Fibroblast of villous mesenchyme (primary cell): ENCODE results near the gene FXR2. TPM values are rescaled to one million over a fixed set of nuclear protein-coding genes. Genes with fewer than 3 reads are reported as not detected.

Experiments
- DNase-seq: peaks from one replicate; pipeline ENCODE4 v3.0.0-alpha.2; 2010; ENCODE audit warnings: low read depth
- H3K4me3 ChIP-seq: 2 replicates; pipeline ENCODE4 v1.5.1; 2011; ENCODE audit warnings: low read depth, mild to moderate bottlenecking, low read length
- total RNA-seq: library from RNA; depleted of rRNA; stranded (reverse); fragments of >200 nt; gene quantifications from 2 replicates; pipeline ENCODE4 v1.2.3, GENCODE V29; 2012
- TF ChIP-seq, protein P1 (sequence below): IDR thresholded peaks from 2 replicates; pipeline ENCODE4 v1.5.1; 2012; ENCODE audit warnings: low read depth, mild to moderate bottlenecking, low read length; ENCODE audit not compliant: insufficient read depth

FXR2 gene
- total RNA-seq, 1 donor: 39.7 TPM

DNA sequence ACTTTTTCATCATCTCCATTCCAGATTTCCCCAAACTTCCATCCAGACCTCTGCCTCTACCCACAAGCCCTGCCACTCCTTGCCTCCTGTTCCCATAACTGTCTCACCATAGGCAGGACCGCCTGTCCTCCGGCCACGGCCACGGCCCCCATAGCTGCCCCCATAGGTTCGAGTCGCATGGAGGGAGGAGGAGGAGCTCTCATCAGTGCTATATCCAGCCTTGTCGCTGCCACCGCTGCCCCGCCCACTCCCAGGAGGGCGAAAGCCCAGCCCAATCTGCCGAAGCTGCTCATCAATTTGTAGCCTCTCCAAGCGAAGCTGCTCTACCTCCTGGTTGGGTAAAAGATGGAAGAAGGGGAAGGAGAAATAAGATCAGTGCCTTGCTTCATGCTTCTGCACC lies 21.4 kb downstream of the FXR2 start:
- no peak for DNase-seq
- H3K4me3 ChIP-seq: no peak overlapping the region
- TF ChIP-seq, protein P1, sequence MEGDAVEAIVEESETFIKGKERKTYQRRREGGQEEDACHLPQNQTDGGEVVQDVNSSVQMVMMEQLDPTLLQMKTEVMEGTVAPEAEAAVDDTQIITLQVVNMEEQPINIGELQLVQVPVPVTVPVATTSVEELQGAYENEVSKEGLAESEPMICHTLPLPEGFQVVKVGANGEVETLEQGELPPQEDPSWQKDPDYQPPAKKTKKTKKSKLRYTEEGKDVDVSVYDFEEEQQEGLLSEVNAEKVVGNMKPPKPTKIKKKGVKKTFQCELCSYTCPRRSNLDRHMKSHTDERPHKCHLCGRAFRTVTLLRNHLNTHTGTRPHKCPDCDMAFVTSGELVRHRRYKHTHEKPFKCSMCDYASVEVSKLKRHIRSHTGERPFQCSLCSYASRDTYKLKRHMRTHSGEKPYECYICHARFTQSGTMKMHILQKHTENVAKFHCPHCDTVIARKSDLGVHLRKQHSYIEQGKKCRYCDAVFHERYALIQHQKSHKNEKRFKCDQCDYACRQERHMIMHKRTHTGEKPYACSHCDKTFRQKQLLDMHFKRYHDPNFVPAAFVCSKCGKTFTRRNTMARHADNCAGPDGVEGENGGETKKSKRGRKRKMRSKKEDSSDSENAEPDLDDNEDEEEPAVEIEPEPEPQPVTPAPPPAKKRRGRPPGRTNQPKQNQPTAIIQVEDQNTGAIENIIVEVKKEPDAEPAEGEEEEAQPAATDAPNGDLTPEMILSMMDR: no peak

DNA sequence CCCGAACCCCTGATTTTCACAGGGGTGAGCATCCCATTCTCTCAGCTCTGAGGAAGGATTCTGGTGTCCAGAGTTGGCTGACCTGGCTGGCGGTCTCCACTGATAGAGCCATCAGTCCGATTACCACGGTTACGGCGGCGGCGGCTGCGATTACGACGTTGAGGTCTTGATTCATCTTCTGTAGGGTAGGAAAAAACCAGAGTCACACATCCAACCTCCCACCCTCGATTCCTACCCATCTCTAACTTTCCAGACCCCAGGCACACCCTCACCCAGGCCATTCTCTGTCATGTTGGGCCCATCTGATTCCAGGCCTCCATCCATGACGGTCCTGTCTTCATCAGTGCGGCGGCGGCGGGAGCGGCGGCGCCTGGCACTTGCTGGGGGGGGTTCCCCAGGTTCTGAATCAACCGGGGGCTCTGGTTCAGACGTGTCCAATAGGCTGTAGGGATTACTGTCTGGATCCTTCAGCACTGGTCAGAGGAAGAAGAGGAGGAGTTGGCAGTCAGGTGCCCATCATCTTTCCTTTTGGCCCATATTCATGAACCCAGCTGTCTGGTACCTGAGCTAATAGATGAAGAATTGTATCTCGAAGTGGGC lies 22.2 kb downstream of the FXR2 start:
- TF ChIP-seq, protein P1: no peak
- no peak overlapping the region for H3K4me3 ChIP-seq
- no peak for DNase-seq

DNA sequence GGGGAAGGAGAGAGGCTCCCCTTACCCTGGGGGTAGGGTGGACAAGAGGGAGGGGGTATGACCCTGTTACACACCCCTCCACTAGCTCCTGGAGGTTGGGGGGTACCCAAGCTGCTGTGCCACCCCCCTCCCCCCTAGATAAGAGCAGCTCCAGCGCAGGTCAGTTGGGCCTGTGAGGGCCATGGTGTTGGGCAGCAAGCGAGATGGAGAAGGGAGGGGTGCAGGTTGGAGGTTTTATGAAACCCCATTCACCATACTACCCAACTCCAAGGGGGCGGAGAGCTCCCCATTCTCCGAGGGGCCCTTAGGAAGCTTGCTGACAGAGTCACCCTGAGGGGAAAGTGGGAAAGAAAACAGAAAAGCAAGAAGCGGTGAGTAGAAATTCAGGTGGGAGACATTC lies 23.1 kb downstream of the FXR2 start:
- DNase-seq: no peak
- no peak overlapping the region for H3K4me3 ChIP-seq
- TF ChIP-seq, protein P1: no peak

DNA sequence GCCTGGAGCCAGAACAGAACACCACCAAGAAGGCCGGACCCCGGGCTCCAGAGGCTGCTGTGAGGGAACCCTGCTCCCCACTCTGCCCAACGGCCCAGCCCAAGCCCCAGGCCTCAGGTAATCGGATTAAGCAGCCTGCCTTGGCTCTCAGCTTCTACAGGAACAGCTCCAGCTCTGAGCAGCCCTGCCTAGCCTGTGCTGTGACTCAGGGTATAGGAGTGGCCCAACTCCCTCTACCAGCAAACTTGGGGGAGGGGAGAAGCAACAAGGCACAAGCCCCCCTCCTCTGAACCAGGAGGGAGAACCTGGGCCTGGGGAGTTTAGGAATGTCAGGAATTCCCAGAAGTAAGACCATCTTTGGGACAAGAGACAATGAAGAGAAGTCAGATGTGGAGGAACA lies 24.0 kb downstream of the FXR2 start:
- DNase-seq: peak; percentile 34
- H3K4me3 ChIP-seq: no peak overlapping the region
- TF ChIP-seq, protein P1: no peak

DNA sequence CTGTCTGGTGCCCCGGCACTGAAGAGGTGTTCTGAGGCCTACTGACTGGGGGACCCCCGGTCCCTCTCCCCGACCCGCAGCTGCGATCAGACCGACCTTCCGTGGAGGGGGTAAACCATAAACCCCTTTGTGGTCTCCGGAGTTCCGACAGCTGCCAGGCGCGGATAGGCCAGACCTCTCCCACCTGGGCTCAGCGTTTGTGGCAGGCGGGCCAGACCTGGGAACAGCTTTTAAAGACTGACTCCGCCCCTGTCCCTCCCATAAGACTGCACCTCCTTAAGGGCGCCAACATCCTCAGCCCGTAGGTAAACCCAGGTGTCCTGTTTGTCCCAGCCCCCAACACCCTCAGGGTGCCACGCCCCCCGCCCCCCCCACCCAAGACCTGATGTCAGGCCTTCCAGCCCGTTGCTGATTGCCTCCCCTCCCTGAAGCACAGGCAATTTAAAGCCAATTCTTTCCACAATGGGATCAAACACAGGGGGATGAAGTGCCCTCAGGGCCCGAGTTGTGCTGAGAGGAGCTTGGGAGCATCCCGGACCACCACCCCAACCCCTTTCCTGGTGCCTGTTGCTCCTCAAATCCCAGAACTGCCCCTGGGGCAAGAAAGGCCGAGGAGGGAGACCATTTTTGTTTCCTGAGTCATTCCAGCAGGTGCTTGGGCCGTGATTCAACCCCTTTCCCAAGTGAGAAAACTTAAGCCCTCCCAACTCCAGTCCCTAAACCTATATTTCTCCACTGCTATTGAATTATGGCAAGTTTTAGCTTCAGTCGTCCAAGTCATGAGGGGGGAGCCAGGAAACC lies 24.6 kb downstream of the FXR2 start, which contains the start of gene SOX15:
Gene SOX15 (minus strand): TSS at position 204 of the 801 bp plus-strand sequence. CDS start 418 bp downstream, outside the sequence.
- peak within 1 kb of the TSS; percentile 9 for H3K4me3 ChIP-seq
- no peak for DNase-seq
- TF ChIP-seq, protein P1: no peak

DNA sequence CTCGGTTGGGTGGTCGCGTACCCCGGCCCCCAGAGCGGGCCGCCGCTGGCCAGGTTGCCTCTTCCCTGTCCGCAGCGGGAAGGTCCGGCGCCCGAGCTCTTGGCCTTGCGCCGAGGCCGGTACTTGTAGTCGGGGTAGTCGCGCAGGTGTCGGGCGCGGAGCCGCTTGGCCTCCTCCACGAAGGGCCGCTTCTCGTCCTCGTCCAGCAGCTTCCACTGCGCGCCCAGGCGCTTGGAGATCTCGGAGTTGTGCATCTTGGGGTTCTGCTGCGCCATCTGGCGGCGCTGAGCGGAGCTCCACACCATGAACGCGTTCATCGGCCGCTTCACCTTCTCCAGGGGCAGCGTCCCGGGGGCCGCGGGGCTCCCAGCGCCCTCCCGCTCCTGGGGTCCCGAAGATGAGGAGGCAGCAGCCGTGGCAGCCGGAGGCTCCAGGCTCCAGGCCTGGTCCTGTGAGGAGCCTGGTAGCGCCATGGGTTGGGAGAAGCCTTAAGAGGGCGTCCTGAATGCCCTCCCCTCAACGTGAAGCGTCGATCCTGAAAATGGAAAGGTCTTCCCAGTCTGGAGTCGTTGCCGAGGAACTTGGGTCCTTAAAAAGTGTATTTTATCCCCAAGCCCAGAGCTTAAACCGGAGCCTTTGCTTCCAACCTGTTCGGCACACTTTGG lies 25.4 kb downstream of the FXR2 start:
- DNase-seq: peak; percentile 83
- H3K4me3 ChIP-seq: peak overlapping the region; percentile 9
- TF ChIP-seq, protein P1: peak; percentile 84
